Left lobe of liver (tissue), 2 donors: ENCODE data around the gene COL4A5. TPM values are rescaled to one million over a fixed set of nuclear protein-coding genes. Genes with fewer than 3 reads are reported as not detected.
A peak's percentile ranks its signal among the peaks of the same experiment; 100 is the strongest.
"Not testable (repeated sequence)": the region's sequence is repeated elsewhere in the genome, so short reads cannot be mapped to it uniquely, and the experiment has no call there.

ENCODE experiments used
- ATAC-seq: fragments of 200-7000 bp; cut with Tn5 transposase; one replicate; pipeline ENCODE4 v1.9.1; 2020; ENCODE audit warnings: mild to moderate bottlenecking, moderate library complexity
- DNase-seq: peaks from one replicate; pipeline ENCODE4 v3.0.0-alpha.2; 2020; ENCODE audit warnings: low spot score
- total RNA-seq: library from RNA; stranded (reverse); gene quantifications from one replicate; pipeline ENCODE4 v1.2.1, GENCODE V29; 2021
- donor health status: DM: no; HTN: no; CAD: no; lungs with moderate emphysema.
- donor health status: DM: no; HTN: yes; CAD: no.

COL4A5 gene
- 2.9 TPM for total RNA-seq

DNA sequence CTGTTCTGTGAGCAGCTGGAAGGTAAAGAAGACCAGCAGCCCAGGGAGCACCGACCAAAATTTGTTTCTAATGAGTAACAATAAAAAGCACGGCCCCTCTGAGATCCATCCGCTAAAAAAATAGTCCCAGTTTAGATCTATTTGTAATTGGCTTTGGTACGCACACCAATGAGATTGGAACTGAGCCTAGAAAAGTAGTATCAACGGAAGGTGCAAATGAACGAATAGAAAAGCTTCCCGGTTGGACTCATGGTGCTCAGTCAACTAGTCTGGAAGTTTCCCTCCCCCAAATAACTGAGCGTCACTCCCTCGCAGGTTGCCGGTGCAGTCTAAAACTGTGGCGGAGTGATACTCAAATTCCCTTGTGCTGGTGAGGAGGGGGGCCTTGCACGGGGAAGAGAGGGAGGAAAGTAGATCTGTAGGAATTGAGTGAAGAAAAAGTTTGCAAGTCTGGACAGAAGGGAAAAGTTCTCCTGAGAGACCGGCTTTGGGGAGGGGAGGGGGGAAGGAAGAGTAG lies at the start of gene COL4A5:
Gene COL4A5, plus strand, starts transcription at position 413 of the 517 bp plus-strand sequence. CDS start 288 bp downstream, outside the sequence.
- DNase-seq (peak; percentile 44), ATAC-seq (peak; percentile 81)

DNA sequence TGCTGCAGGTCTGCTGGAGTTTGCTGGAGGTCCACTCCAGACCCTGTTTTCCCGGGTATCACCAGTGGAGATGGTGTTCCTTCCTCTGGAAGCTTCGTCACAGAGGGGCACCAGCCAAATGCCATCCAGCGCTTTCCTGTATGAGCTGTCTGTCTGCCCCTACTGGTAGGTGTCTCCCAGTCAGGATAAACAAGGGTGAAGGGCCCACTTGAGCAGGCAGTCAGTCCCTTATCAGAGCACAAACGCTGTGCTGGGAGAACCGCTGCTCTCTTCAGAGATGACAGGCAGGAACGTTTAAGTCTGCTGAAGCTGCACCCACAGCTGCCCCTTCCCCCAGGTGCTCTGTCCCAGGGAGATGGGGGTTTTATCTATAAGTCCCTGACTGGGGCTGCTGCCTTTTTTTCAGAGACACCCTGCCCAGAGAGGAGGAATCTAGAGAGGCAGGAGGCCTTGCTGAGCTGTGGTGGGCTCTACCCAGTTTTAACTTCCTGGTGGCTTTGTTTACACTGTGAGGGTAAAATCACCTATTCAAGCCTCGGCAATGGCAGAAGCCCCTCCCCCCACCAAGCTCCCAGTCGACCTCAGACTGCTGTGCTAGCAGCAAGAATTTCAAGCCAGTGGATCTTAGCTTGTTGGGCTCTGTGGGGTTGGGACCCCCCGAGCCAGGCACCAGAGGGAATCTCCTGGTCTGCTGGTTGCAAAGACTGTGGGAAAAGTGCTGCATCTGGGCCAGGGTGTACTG lies 48.5 kb upstream of the COL4A5 start:
- ATAC-seq, DNase-seq: not testable (repeated sequence)

DNA sequence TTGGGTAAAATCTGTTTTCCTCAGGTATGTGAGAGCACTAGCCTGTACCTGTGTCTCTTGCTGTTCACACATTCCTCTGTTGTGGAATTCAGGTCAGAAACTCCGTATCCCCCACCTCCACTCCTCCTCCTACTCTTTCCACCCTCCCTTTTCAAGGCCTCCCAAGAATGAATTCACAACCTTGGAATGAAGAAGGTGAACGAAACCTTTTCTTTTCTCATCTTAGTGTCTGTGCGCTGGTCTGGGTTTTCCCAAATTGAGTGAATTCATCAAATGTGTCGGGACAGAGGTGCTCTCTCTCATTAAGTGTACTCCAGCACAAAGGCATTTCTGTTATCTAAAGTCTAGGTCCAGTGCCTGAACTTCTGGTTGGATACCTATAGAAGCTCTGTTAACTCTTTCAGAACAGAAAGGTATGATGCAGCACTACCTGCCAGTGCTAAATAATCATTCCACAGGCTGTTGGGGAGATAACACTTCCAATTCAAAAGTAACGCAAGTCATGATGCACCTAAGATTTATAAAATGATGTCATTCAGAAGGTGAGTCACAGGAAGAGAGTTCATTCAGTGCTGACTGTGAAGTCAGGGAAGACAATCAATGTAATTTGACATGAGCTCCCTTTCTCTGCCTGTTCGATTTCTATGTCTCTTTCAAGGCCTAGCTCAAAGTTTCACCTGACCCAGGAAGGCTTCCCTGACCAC lies 43.3 kb upstream of the COL4A5 start:
- DNase-seq, result no peak
- no peak for ATAC-seq

DNA sequence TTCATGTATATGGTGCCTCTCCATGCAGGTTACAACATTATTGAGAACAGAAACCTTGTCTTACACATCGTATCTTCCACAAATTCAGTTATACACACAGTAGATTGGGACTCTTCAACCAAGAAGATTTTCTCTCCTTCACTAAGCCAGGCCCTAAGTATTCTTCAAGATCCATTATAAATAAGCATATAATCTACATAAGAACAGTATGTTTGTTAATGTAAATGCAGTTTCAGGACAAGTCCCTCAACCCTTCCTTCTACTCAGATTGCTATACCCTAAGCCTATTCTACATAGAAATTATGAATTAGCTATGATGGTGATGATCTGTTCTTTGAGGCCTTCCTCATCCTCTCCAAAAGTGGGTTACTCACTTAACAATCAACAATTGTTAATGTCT lies 42.7 kb upstream of the COL4A5 start:
- DNase-seq (no peak), ATAC-seq (no peak)

DNA sequence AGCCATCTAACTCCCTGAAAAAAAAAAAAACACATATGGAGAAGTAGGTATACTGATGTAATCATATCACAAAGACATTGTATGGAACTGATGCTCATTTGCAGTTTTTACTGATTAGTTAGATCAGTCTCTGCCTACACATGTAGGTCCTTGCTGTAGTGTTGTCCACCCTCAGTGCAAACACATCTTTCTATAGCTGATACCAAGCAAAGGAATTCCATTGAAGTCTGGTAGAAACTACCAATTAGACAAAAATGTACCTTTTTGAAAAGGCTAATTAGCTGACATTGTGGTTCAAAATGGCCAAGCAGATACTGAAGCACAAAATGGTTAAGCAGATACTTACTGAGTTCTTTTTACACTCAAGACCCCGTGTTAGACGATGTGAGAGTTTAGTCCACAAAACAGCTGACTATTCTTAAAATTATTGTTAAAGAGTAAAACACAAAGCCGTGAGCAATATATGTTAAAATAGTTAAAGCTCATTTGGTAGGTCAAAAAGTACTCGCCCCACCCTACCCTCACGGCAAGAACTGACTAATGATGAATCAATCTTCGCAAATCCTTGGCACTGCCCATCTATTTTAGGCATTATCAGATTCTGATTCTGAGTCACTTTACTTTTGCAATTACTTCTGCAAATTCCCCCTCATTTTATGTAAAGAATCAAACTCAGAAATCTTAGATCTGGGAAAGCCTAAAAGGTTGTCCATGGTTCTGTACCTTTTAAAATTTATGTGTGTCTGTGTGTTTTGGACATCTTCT lies 41.8 kb upstream of the COL4A5 start:
- DNase-seq (no peak), ATAC-seq (no peak)

DNA sequence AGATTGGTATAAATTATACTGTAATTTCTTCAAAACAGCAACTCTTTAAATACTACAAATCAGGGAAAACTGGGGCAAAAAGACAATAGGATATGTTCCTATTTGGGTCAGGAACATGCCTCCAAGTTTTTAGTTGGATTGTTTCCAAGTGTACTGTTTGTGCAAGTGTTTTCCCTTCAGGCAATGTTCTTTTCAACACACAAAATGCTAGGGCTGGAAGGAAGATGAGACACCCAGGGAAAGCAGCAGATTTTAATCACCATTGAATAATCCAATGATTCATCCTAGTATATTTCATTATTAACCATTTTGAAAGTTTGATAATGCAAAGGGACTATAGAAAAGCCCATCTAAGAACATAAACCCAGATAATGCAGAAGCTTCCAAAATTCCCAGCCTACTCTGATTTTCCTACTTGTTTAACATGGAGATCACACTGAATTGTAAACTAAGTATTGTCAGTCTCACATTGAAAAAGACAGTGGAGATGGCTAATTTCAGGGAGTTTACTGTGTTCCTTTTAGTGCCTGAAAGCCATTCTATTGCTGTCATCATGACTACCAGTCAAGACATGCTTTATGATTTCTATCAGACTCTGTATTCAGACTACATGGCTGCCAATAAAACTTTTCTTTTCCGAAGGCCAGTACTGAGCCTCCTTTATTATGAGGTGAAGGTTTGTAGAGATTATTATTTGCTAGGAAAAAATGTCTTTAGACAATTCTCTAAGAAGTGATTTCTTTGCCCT lies 40.0 kb upstream of the COL4A5 start:
- ATAC-seq, result no peak
- no peak for DNase-seq

DNA sequence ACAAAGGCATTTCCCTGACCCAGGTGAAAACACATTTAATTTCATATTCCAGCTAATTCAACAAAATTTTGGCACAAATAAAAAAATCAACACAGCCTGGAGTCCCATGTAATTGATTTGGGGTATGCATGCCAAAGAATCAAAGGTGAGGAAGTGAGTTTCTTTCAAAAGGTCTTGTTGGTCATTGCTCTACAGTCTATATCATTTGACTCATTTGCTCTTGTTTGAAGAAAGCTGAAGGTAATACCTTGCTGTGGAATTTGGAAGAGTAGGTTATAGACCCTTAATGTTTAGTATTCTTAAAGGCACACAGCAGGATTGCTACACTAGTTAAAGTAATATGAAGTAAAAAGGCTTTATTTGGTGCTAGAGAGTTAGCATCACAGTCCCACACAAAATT lies 26.9 kb upstream of the COL4A5 start:
- DNase-seq (no peak), ATAC-seq (no peak)

DNA sequence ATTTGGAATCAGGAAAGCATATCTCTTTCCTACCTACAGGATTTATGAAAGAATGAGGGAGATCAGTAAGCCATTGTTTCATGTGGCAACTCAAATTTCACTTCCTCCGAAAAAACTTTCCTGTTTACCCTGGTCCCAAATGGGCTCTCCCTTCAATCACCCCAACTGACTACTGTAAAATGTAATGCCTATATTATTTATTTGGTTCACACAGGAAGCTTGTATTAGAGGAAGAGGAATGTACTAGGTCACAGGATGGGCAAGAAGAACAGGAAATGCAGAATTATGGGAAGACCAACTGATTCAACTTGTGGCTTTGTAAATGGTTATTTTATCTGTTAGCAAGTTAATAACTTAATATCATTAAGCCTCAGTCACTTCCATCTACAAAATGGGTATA lies 24.5 kb upstream of the COL4A5 start:
- ATAC-seq, result no peak
- DNase-seq, result no peak

DNA sequence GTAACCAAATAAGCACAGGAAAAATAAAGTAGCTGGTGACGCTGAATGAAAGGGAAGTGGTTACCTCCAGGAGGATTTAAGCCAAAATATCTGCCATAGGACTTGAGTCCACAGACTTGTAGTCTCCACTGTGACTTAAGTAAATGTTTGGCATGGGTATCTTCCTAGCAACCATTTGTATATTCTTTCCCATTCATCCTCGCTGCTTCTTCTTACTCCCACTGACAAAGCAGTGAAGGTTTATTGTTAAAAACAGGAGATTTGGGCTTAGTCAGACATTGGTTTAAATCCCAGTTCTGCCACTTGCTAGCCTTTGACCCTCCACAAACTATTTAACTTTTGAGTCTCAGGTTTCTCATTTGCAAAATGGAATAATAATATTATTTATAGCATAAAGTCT lies 23.7 kb upstream of the COL4A5 start:
- no peak for DNase-seq
- ATAC-seq, result no peak

DNA sequence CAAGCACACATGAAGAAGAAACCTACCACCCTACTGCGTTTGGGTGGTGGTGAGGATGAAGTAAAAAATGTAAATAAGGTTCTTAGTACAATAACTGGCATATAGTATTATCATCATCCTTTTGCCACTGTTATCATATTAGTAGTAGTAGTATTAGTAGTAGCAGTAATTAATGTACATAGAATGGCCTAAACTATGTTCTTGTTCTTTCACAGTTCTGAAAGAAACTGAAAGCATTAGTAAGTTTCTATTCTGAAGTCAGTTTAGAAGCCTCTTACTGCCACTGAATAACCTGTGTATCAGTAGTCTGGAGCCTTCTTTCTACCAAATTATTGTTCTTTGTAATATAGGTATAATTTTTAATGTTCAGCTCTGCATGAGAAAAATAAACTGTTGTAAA lies 22.4 kb upstream of the COL4A5 start:
- ATAC-seq (no peak), DNase-seq (no peak)

DNA sequence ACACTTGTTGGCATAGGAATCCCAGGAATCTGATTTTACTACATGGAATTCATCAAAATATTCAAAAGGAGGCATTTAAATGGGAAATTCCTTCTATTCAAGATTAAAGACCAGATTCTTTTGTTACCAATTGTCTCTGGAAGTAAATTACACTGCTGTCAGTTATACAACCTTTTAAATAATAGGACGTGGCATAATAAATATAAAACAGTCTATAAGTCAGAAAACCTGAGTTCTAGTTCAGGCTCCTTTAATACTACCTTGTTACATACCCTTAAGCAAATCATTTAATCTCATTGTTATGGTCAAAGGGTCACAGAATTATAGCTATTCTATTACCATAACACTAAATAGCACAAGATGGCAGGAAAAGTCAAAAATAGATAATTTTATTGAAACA lies 20.2 kb upstream of the COL4A5 start:
- DNase-seq (no peak), ATAC-seq (no peak)

DNA sequence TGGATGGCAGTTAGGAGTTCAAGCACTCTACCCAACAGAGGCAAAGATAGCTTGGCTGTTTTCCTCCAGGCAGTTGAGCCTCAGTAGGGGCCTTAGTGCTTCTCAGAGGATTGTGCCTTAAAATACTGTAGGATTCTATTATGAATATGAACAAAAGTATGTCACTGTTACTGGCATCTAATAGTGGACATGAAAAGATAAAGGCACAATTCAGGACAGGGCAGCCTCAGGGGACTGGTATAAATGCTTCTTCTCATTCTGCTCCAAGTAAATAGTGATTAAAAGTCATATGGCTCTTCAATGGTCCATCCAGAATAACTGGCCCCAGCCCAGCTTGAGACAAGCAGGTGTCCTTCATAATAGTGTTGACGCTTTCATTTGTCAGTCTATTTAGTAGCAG lies 19.2 kb upstream of the COL4A5 start:
- ATAC-seq, result no peak
- no peak for DNase-seq

DNA sequence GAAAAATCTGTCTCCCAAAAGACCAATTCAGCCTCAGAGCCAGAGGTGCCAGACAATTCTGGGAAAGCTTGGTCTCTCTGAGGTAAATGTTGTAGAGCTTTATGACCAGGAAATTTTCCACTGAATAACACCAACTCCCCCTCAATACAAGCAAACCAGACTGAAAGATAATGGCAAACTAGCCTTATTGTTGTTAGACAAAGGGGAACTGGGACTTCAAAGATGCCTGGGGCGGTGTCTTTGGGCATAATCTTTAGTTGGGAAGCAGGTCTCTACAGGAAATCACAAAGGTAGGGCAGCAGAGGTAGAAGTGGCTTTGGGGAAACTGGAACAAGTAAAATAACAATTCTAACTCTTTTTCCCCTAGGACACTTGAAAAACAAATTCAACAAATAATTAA lies 13.4 kb upstream of the COL4A5 start:
- ATAC-seq, result no peak
- DNase-seq, result no peak

DNA sequence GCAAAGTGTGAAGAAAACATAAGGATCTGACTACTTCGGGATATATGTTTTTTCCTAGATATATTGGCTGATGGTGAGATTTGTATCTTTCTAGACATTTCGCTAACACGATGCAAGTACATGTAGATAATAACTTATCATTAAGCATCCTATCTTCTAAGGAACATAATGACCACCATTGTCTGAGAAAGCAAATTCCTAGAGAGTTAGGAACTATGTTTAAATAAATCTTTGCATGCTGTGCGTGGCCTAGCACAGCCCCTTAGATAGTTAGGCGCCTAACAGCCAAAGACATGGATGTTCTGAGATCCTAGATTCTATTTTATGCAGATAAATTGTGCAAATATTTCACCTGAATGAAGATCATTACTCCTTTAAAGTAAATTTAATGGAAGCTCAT lies 4.4 kb upstream of the COL4A5 start:
- DNase-seq (no peak), ATAC-seq (no peak)

DNA sequence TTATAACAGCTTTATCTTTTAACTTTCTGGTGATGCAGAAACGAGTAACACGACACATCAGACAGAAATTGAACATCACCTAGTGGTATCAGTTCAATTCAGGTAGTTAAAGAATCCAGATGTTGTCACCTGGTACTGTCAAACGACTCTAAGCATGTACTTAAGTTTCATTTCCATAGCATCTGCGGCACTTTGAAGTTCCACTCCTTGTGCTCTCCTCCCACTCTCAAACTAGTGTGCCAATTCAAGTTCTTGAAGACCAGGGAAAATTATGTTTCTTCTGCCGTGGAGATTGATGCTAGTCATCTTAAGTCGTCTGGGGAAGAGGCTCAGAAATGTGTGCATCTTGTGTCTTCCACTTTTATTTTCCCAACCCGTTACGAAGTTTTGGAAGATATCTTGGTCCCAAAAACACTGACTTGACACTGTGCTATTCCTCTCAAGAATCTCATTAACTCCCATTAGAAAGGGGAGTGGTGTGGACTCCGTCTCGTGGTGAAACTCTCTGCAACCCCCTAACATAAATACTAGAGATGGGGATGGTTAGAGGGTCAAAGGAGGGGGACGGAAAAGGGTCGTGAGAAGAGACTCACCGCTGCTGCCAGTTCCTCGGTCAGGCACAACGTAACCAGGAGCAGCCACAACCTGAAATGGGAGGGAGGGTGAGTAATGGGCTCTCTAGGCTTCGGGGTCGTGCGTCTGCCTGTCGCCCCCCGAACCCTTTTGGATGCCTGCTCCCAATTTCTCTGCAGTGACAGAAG lies 2.1 kb upstream of the COL4A5 start:
- DNase-seq (no peak), ATAC-seq (no peak)

DNA sequence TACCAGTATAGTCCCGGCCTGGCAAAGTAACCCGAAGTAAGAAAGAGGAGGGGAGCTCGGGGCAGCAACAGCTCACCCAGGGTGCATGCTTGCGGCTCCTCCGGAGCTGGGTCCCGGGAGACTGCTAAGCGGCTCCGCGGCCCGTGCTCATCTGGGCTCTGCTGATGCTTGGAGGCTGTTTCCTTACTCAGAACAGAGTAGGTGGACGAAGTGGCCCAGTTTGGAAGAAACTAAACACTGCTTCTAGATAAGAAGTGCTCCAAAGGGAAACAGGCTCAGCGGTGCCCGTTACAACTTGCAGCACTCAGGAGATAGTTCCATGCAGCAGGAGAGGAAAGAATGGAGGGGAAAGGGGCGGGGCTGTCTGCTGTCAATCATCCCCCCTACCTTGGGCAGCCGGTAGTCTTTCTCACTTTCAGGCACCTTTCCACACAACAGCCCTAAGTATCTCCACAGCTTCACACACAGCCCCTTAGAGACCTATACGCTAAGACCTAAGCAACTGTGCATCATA lies 1.5 kb upstream of the COL4A5 start, which contains the start of gene COL4A6:
Gene COL4A6, minus strand, starts transcription at position 313 of the 514 bp plus-strand sequence. Its CDS starts 226 bp downstream, at position 87.
- no peak for DNase-seq
- ATAC-seq, result no peak

DNA sequence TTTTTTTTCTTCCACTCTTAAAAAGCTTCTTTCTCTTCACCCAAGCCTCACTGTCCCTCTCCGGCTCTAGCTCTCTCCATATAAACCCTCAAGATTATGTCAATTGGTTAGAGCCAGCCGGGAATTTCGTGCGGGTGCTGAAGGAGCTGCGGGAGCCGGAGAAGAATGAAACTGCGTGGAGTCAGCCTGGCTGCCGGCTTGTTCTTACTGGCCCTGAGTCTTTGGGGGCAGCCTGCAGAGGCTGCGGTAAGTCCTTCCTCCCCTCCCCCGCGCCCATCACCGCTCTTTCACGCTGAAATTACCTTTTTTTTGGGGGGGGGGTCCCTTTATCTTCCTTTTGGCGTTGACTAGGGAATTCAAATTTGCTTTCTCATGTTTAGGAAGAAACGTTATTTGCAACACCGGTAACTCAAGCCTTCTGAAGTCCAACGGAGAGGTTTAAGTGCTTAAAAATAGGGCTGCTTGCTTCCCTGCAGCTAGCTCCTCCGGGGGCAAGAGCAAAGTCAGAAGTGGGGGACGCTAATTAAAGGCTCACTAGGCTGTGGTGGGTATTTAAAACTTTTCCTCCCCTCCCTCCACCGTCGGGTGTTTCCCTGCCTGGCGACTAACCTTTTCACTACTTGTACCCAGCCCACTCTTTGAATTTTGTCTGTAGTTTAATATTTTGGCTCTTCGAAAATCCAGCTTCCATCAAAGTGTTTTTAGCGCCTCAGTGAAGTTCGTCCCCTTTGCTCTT lies 491 bp downstream of the COL4A5 start:
- DNase-seq, result no peak

DNA sequence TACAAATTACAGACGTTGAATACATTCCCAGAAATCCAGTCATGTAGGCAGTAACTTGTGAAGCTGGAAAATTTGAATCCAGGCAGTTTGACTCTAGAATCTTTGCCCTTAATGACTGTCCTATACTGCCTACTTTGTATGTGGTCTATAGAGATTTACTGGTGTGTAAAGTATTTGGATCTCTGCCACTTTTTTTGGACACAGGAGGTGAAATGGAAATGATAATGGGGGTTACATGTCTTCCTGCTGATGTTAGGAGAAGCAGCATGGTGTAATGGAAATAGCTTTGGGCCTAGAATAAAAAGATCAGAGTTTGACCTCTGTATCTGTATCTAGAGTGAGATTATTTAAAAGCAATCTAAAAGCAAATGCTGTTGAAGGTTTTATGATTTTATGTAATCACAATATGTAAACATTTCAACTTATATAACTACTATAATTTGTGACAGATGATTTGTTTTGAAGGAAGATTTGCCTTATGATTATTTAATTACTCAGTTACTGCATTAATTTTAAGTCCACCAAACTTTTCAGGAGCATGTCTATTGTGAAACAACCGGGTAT lies 3.3 kb downstream of the COL4A5 start:
- DNase-seq (no peak), ATAC-seq (no peak)

More for the DNA sequence above, 491 bp downstream of the COL4A5 start:
- peak; percentile 65 for ATAC-seq

DNA sequence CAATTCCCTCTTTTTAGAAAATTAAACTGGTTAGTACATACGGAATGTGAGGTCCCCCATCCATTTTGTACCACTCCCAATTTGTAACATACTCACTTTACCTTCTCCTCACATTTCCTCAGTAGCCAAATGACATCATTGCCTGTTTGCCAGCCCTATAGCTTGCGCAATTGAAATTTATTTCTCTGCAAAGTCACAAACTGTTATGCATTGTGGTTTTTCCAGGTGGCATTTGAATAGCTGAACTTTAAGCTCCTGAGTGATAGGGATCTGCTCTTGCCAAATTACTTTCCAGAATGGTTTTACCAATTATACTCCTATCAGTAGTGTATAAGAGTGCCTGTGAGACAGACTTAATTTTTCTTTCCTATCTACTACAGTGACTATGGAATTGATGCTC lies 7.7 kb downstream of the COL4A5 start:
- DNase-seq, result no peak

More for the DNA sequence above, 7.7 kb downstream of the COL4A5 start:
- ATAC-seq, result no peak
